Stimulated activated CD4-positive, alpha-beta T cell treated with anti-CD3 and anti-CD28 coated beads, Interleukin-4, amount 100 ng/mL, for 4 hours (primary cell): ENCODE measurements around the gene VWCE.
A peak's percentile ranks its signal among the peaks of the same experiment; 100 is the strongest.

Experiments used
- DNase-seq, 2 experiments: peaks; one replicate each; pipeline ENCODE4 v3.0.0-alpha.2; 2020

The VWCE gene, protein sequence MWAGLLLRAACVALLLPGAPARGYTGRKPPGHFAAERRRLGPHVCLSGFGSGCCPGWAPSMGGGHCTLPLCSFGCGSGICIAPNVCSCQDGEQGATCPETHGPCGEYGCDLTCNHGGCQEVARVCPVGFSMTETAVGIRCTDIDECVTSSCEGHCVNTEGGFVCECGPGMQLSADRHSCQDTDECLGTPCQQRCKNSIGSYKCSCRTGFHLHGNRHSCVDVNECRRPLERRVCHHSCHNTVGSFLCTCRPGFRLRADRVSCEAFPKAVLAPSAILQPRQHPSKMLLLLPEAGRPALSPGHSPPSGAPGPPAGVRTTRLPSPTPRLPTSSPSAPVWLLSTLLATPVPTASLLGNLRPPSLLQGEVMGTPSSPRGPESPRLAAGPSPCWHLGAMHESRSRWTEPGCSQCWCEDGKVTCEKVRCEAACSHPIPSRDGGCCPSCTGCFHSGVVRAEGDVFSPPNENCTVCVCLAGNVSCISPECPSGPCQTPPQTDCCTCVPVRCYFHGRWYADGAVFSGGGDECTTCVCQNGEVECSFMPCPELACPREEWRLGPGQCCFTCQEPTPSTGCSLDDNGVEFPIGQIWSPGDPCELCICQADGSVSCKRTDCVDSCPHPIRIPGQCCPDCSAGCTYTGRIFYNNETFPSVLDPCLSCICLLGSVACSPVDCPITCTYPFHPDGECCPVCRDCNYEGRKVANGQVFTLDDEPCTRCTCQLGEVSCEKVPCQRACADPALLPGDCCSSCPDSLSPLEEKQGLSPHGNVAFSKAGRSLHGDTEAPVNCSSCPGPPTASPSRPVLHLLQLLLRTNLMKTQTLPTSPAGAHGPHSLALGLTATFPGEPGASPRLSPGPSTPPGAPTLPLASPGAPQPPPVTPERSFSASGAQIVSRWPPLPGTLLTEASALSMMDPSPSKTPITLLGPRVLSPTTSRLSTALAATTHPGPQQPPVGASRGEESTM

DNA sequence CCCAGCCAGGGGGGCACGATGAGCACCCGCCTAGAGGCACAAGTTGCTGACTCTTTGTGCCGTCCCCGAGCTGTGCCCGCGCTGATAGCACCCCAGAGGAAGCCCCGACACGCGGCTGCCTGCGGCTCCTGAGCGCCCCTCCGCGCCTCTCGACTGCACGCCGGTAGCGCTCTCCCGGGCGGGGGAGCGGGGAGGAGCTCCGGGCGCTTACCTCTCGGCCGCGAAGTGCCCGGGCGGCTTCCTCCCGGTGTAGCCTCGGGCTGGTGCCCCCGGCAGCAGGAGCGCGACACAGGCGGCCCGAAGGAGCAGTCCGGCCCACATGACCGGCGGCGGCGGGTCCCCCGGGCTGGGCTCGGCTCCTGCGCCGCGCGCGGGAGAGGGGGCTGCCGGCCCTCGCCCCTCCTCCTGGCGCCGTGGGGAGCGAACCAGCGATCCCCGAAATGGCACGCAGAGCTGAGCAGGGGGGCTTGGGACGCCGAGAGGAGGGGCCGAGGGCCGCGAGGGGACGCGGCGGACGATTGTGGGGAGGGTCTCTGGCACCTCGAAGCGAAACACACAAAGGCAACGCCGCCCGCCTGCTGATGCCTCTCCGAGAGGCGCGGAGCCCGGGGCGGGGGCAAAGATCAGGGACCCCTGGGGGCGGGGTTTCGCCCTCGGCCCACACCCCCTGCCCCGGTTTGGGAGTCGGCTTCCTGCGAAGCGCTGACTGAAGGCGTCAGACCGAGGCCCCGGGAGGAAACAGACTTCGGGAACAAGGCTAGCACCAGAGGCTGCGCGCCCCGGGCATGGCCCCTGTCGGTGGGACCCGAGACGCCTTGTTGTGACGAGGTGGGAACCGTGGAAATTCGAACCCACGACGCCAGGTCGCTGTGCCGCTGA, at the start of gene VWCE:
TSS of gene VWCE (minus strand) at position 600 of the 879 bp plus-strand sequence. CDS start at position 321, 279 bp downstream.
- peak; percentile 72 to 76 for DNase-seq

GRCh38 chr11:61343792-61344745, 49.0 kb upstream of the VWCE start:
- no peak for DNase-seq

DNA sequence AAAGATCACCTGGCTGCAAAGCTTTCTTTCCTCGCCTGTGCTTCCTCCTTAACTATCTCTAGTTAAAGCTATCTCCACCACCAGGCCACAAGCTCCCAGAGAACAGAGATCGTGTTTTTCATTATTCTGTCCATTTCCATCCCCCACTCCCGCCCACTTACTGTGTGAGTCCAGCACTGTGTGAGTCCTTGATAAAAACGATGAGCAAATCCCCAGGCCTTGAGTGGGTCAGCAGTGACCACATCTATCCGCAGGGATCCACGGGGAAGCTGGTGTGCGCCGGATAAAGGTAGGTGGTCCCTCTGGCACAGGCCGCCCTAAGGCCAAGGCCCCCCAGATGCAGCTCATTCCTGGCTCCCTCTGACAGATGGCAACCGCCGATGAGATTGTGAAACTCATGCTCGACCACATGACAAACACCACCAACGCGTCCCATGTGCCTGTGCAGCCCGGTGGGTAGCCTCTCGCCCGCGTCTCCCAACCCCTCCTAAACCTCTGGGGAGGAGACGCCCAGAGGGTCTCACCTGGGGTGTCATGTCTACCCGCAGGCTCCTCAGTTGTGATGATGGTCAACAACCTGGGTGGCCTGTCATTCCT, 47.2 kb upstream of the VWCE start:
- DNase-seq, result no peak

DNA sequence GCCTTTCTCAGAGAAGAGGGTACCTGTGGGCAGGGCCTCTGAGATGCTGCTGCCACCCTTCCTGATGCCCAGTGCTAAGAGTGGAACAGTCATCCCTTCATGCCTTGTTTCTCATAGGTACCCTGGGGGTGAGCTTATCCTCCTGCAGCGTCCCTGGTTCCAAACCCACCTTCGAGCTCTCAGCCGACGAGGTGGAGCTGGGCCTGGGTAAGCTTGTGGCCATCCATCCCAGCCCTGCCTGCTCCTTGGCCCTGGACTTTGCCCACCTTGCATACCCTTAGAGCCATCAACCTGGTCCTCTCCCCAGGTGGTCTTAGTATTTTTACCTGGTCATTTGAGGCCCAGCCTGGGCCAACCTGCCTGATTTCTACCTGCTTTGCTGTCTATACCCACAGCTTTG, 46.6 kb upstream of the VWCE start:
- no peak for DNase-seq

- no peak for DNase-seq
Observed at GRCh38 chr11:61340979-61341378, 45.9 kb upstream of the VWCE start.

GRCh38 chr11:61339490-61339878, 44.4 kb upstream of the VWCE start:
- no peak for DNase-seq

DNA sequence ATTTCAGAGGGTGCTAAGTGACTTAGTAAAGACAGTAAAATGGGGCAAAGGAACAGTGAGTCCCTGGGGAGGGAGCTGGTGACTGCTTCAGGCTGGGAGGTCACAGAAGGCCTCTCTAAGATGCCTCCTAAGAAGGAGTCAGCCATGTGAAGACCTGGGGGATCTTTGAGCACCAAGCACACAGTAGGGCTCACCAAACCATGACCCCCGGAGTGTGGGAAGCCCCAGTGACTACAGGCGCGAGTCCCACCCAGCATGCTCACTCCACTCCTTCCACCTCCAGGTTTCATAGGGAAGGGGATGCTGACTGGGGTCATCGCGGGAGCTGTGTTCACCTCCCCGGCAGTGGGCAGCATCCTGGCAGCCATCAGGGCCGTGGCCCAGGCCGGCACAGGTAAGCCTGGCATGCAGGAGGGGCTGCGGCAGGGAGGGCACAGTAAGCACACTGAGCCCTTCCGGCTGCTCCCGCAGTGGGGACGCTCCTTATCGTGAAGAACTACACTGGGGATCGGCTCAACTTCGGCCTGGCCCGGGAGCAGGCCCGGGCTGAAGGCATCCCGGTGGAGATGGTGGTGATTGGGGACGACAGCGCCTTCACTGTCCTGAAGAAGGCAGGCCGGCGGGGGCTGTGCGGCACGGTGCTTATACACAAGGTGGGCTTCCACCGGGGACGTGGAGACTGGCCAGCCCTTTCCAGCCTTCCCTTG, 43.8 kb upstream of the VWCE start:
- no peak for DNase-seq

DNA sequence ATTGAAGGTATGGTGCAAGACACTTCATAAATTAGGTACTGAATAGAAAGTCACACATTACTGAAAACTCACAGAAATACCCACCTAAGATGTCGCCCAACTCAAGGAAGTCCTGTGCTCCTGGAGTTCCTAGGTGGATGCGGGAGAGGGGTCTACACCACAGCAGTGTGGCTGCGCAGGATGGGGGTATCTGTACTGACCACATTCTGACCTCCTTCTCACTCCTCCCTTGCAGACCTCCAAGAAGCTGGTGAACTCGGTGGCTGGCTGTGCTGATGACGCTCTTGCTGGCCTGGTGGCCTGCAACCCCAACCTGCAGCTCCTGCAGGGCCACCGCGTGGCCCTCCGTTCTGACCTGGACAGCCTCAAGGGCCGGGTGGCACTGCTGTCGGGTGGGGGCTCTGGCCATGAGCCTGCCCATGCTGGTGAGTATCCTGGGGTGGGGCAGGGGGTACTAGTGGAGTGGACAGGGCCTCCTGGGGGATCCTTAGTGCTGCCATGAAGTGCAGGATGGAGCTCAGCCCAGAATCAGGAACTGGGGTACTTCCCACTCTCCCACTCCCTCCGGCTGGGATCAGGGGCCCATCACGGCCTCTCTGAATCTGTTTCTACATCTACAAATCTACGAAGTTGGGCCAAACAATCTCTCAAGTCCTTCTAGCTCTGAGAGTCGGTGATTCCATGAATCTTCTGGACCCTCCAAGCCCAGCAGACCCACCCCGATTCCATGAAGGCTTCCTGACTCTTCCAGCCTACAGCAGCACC, 42.8 kb upstream of the VWCE start:
- no peak for DNase-seq

- DNase-seq, result peak; percentile 76 to 79
Observed at GRCh38 chr11:61336171-61336935, 41.2 kb upstream of the VWCE start.

DNA sequence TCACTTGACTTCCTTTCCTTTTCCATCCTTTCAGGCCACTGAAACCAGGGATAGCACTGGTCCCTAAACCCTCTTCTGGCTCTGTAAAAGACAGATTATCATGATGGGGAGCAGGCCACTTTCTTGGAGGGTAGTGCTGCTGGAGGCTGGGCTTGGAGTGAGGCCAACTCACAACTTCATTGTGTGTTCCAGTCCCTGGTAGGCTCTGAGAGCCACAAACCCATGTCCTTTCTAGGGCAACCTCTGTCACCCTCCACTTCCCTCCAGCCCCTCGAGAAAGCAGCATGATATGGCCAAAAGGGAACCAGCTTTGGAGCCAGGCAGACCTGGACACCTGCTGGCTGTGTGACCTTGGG, 40.2 kb upstream of the VWCE start:
- no peak for DNase-seq

DNA sequence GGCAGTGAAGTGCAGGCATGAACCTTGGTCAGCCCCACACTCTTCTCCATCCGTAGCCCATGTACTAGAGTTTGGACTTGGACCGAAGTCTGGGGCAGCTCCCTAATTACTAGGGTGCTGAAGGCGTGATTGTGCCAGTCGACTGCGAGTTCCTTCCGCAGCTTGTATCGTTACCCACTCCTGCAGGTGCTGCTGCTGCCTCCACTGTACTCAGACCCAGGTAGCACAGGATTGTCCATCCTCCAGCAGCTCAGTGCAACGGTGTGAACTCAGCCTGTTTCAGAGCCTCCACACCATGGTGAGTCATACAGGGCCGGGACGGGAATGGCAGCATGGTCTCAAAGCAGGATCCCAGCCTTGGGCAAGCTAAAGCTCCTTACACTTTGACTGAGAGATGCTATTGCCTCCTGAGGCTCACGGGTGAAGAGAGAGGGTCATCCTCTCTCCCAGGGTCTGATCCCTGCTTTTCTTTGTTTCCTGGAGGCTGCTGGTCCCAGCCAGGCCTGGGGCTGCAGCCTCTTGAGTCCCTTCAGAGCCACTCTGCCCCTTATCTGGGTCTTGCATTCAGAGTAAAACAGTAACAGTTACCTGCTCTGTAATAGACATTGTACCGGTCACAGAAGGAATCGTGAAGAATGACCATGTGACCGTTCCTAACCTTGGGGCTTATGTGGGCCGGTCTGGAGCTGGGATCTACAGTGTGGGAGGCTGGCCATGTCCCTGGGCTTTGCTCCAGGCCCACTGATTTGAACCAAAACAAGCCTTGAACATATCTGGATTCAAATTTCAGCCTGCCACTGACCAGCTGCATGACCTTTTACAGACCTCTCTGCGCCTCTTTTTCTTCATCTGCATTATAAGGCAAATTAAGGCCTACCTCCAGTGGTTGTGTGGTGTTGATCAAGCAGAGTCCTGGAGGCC, 39.6 kb upstream of the VWCE start:
- no peak for DNase-seq

DNA sequence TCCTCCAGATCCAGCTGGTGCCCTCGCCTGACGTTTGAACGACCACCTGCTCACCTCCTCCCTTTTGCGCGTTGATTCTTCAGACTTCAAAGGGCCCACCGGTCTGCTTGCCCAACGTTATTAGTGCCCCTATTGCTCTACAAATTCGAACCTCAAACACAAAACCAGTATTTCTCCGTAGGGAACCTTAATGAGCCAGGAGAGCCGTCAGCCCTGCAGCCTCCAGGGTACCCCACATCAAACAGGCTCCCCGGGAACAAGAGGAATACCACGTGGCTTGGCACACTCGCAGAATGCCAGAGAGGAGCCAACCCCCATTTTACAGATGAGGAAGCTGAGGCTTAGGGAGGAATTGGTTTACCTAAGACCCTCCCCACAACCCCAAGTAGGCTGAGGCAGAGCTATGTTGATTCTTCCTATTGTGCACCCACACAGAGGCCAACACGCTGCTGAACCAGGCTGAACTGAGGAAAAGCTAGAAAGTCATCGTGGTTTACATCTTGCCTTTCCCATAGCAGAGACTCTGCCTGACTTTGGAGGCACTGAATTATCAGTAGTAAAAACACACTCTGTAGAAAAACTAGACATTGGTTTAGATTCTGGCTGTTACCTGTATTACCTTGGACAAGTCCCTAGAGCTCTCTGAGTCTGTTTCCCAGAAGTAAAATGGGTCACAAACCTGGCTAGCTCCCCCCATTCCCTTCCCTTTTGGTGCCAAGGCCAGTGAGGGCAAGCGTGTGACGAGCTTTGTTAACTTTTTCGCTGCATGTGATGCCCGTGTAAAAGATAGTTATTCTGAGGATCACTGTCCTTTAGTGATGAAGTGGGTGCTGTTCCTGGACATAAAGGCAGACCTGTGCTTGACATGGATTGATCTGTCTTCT, 38.7 kb upstream of the VWCE start:
- no peak for DNase-seq

DNA sequence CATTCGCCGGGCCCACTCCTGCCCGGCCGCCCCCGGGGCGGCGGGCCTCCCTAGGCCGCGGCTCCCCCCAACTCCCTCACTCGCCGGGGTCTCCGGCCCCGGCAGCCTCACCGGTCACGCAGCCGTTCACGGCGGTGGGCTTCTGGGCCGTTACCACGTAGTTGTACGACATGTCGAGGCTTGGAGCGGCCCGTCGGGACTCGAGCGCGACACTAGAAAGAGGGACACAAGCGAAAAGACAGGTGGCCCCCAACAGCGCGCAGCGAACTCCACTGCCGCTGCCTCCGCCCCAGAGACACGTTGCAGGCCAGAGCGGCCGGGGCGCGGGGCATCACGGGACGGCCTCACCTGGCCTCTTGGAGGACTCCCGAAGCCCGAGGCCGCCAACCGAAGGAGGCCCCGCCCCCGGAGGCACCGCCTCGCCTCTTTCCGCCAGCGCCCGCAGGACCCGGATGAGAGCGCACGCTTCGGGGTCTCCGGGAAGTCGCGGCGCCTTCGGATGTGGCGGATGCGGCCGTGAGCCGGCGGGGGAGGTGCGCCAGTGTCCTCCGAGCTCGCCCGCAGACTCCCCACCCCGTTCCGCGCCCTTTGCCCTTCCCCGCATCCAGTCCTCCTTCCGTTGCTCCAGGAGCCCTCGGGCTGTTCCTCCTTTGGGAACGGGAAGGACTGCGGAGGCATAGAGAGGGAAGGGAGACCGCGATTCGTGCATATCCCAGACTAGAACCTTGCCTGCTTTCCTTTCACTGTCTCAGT, 37.9 kb upstream of the VWCE start, which contains the start of the genes DDB1 and TKFC:
TSS of gene DDB1 (minus strand) at position 309 of the 753 bp plus-strand sequence. CDS start at position 172, 137 bp downstream.
TSS of gene TKFC (plus strand) at position 432 of the 753 bp plus-strand sequence. CDS start 1,501 bp downstream, outside the sequence.
- DNase-seq, result peak; percentile 97

- DNase-seq, result no peak
Observed at GRCh38 chr11:61332281-61332796, 37.2 kb upstream of the VWCE start.

GRCh38 chr11:61331651-61332050, 36.5 kb upstream of the VWCE start:
- no peak for DNase-seq
